Nephron (organoid): ENCODE measurements around the gene GLDN.

Source experiments
- H3K27ac Mint-ChIP-seq, 3 experiments: 2 replicates each; pipeline ENCODE4 v1.8.0; 2020; ENCODE audit warnings: mixed read lengths in 3 of 3, mild to moderate bottlenecking in 2 of 3, moderate library complexity in 1 of 3
- H3K27me3 Mint-ChIP-seq: 2 replicates; pipeline ENCODE4 v1.8.0; 2021; ENCODE audit warnings: low read depth, mild to moderate bottlenecking, moderate library complexity, mixed read lengths
- H3K36me3 Mint-ChIP-seq: 2 replicates; pipeline ENCODE4 v1.8.0; 2020; ENCODE audit warnings: low read depth, mixed read lengths
- H3K4me1 Mint-ChIP-seq: 2 replicates; pipeline ENCODE4 v1.8.0; 2020; ENCODE audit warnings: mixed read lengths
- H3K4me3 Mint-ChIP-seq, 3 experiments: 2 replicates each; pipeline ENCODE4 v1.8.0; 2020; ENCODE audit warnings: mild to moderate bottlenecking in 3 of 3, mixed read lengths in 3 of 3, moderate library complexity in 2 of 3
- H3K9me3 Mint-ChIP-seq: 2 replicates; pipeline ENCODE4 v1.8.0; 2020; ENCODE audit warnings: mixed read lengths
- TF ChIP-seq, protein P1 (sequence below), 3 experiments: fragments of 200-600 bp; sonication (generic); IDR thresholded peaks; one replicate each; pipeline ENCODE4 v1.5.0; 2021; ENCODE audit warnings: antibody characterized with exemption in 3 of 3; ENCODE audit not compliant: unreplicated experiment in 3 of 3

Gene GLDN

GRCh38 chr15:51371266-51371665, 29.8 kb downstream of the GLDN start:
- no peaks in the 10 kb centered on the region for H3K27me3 Mint-ChIP-seq
- TF ChIP-seq, protein P1, sequence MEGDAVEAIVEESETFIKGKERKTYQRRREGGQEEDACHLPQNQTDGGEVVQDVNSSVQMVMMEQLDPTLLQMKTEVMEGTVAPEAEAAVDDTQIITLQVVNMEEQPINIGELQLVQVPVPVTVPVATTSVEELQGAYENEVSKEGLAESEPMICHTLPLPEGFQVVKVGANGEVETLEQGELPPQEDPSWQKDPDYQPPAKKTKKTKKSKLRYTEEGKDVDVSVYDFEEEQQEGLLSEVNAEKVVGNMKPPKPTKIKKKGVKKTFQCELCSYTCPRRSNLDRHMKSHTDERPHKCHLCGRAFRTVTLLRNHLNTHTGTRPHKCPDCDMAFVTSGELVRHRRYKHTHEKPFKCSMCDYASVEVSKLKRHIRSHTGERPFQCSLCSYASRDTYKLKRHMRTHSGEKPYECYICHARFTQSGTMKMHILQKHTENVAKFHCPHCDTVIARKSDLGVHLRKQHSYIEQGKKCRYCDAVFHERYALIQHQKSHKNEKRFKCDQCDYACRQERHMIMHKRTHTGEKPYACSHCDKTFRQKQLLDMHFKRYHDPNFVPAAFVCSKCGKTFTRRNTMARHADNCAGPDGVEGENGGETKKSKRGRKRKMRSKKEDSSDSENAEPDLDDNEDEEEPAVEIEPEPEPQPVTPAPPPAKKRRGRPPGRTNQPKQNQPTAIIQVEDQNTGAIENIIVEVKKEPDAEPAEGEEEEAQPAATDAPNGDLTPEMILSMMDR (IDR thresholded peaks at IDR 0.05; ENCODE audit: unreplicated experiment in 3 of 3) = no peak
- no peak overlapping the region for H3K4me3 Mint-ChIP-seq
- H3K36me3 Mint-ChIP-seq = no peaks in the 10 kb centered on the region
- H3K27ac Mint-ChIP-seq = no peak overlapping the region
- H3K9me3 Mint-ChIP-seq = no peaks in the 10 kb centered on the region
- H3K4me1 Mint-ChIP-seq = no peaks in the 10 kb centered on the region

- TF ChIP-seq, protein P1 (IDR thresholded peaks at IDR 0.05; ENCODE audit: unreplicated experiment in 3 of 3) = no peak
Observed at GRCh38 chr15:51374131-51374530, 32.7 kb downstream of the GLDN start.

GRCh38 chr15:51375966-51376640, 34.6 kb downstream of the GLDN start:
- TF ChIP-seq, protein P1 (IDR thresholded peaks at IDR 0.05; ENCODE audit: unreplicated experiment in 3 of 3) = no peak
- Mint-ChIP-seq H3K4me1 (peaks cover 2% of the 10 kb centered on the region), H3K36me3 (no peaks in the 10 kb centered on the region), H3K4me3 (no peak overlapping the region), H3K27me3 (no peaks in the 10 kb centered on the region), H3K27ac (no peak overlapping the region), H3K9me3 (no peaks in the 10 kb centered on the region)

More at GRCh38 chr15:51374131-51374530, 32.7 kb downstream of the GLDN start:
- H3K9me3 Mint-ChIP-seq = no peaks in the 10 kb centered on the region
- no peaks in the 10 kb centered on the region for H3K36me3 Mint-ChIP-seq
- no peak overlapping the region for H3K27ac Mint-ChIP-seq
- H3K4me1 Mint-ChIP-seq = no peaks in the 10 kb centered on the region
- no peaks in the 10 kb centered on the region for H3K27me3 Mint-ChIP-seq
- H3K4me3 Mint-ChIP-seq = no peak overlapping the region

DNA sequence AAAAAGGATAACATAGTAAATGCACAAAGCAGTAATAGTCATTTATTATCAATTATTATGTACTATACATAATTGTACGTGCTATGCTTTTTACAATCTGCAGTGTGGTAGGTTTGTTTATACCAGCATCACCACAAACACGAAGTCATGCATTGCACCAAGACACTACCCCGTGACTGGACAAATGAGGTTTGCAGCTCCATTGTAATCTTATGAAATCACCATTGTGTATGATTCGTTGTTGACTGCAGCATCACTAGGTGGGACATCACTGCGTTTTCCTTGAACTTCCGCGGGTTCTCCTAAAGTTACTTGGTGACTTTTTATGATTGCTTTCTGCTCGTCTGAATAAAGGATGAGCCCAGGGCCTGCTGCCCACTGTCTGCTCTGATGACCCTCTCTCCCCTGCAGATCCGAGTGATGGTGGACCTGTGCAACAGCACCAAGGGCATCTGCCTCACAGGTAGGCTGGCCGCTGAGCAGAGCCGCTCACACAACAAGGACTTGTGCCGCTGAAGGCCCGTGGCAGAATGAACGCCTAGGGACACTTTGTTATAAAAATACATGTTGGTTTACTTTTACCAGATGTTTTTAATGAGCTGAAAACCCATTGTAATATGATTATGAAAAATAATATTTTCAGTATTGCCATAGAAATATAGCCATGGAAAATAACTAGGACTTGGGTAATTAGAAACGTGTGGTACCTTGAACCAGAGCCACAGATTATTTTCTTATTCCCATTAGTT, 35.8 kb downstream of the GLDN start:
- Mint-ChIP-seq H3K27me3 (peaks cover 4% of the 10 kb centered on the region), H3K27ac (no peak overlapping the region), H3K9me3 (no peaks in the 10 kb centered on the region), H3K4me3 (no peak overlapping the region), H3K4me1 (peaks cover 5% of the 10 kb centered on the region), H3K36me3 (no peaks in the 10 kb centered on the region)
- TF ChIP-seq, protein P1 (IDR thresholded peaks at IDR 0.05; ENCODE audit: unreplicated experiment in 3 of 3) = no peak

- Mint-ChIP-seq H3K4me1 (peaks cover 10% of the 10 kb centered on the region), H3K27me3 (peaks cover 4% of the 10 kb centered on the region)
Observed at GRCh38 chr15:51378406-51378805, 37.0 kb downstream of the GLDN start.

More at GRCh38 chr15:51378406-51378805, 37.0 kb downstream of the GLDN start:
- Mint-ChIP-seq H3K36me3 (no peaks in the 10 kb centered on the region), H3K9me3 (no peaks in the 10 kb centered on the region), H3K4me3 (no peak overlapping the region), H3K27ac (no peak overlapping the region)
- TF ChIP-seq, protein P1 (IDR thresholded peaks at IDR 0.05; ENCODE audit: unreplicated experiment in 3 of 3) = no peak
